Middle frontal gyrus (tissue), 1 donor: ENCODE results near the gene SBK2.
"Not testable (repeated sequence)": the region's sequence is repeated elsewhere in the genome, so short reads cannot be mapped to it uniquely, and the experiment has no call there.

Experiments used
- DNase-seq: peaks from one replicate; pipeline ENCODE4 v3.0.0-alpha.2; 2015; ENCODE audit warnings: low spot score; ENCODE audit errors: extremely low spot score

Gene SBK2

DNA sequence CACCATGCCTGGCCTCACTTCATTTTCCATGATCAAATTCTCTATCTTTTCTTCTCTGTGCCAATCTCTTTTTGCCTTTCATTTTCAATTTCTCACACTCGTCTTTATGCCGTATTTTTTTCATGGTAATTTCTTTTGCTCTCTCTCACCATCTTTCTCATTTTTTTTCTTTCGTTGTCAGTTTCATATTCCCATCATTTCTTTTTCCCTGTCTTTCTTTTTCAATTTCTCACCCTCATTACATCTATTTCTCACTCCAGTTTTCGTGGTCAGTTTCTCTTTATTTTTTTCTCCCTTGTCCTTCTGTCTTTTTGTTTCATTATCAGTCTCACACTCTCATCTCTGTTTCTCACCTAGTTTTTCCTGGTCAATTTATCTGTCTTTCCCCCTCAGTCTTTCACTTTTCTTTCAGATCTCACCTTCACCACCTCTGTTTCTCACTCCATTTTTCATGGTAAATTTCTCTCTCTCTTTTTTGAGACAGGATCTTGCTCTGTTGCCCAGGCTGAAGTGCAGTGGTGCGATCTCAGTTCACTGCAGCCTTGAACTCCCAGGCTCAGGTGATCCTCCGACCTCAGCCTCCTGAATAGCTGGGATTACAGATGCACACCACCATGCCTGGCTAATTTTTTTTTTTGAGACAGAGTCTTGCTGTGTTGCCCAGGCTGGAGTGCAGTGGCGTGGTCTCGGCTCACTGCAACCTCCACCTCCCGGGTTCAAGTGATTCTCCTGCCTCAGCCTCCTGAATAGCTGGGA lies 34.6 kb downstream of the SBK2 start:
- DNase-seq = no peak

DNA sequence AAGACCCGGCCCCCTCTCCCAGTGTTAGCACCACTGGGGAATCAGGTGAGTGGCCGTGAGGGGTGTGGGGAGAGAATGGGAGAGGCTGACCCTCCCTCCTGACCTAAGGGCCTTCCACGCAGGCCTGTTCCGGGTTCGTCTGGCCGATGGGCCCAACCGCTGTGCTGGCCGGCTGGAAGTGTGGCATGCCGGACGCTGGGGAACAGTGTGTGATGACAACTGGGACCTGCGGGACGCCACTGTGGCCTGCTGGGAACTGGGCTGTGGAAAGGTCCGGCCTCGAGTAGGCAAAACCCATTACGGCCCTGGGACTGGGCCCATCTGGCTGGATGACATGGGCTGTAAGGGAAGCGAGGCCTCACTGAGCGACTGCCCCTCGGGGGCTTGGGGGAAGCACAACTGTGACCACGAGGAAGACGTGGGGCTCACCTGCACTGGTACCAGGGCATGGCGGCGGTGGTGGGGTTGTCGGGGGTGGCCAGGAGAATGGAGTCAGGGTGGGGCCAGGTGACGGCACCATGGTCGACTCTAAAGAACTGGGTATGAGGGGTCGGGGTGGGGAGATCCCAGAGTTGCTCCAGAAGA lies 36.5 kb downstream of the SBK2 start:
- DNase-seq = no peak

DNA sequence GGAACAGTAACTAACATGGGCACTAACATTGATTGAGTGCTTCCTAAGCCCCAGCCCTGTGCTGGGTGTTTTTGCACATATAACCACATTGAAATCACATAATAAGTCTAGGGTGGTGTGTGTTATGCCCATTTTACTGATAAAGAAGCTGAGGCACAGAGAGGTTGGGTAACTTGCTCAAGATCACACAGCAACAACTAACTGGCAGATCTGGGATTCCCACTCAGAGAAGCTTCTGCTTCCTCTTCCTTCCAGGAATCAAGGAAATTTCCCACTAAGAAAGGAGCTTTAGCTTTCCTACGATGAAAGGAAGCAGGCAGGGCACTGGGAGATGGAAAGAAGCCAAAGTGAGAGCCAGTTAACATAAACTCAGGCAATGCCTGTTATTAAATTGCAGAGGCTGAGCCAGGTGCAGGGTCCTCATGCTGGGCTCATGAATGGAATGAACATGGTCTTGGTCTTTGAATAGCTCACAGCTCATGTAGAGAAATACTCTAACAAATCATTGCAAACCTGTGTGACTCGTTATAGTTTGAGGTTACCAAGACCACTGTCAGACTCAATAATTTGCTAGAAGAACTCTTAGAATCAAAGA lies 38.6 kb downstream of the SBK2 start:
- no peak for DNase-seq

DNA sequence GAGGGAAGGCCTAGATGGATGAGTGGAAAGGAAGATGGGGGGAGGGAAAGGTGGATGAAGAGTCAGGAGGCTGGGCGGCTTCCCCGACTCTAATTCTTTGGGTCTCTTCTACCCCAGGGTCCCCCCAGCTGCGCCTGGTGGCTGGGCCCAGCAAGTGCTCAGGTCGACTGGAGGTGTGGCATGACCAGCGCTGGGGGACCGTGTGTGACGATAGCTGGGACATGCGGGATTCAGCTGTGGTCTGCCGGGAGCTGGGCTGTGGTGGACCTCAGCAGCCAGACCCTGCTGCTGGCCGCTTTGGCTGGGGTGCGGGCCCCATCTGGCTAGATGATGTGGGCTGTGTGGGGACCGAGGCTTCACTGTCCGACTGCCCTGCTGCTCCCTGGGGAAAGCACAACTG lies 39.2 kb downstream of the SBK2 start:
- no peak for DNase-seq

DNA sequence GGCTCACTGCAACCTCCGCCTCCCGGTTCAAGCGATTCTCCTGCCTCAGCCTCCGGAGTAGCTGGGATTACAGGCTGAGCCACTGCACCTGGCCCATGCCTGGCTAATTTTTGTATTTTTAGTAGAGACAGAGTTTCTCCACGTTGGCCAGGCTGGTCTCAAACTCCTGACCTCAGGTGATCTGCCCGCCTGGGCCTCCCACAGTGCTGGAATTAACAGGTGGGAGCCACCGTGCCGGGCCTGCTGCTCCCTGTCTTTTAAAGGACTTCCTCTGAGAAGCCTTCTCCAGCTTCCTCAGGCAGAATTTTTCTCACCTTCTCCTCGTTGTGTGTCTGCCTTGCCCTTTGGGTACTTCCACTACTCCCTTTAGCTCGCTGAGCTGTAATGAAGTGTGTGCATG lies 40.1 kb downstream of the SBK2 start:
- not testable (repeated sequence) for DNase-seq

DNA sequence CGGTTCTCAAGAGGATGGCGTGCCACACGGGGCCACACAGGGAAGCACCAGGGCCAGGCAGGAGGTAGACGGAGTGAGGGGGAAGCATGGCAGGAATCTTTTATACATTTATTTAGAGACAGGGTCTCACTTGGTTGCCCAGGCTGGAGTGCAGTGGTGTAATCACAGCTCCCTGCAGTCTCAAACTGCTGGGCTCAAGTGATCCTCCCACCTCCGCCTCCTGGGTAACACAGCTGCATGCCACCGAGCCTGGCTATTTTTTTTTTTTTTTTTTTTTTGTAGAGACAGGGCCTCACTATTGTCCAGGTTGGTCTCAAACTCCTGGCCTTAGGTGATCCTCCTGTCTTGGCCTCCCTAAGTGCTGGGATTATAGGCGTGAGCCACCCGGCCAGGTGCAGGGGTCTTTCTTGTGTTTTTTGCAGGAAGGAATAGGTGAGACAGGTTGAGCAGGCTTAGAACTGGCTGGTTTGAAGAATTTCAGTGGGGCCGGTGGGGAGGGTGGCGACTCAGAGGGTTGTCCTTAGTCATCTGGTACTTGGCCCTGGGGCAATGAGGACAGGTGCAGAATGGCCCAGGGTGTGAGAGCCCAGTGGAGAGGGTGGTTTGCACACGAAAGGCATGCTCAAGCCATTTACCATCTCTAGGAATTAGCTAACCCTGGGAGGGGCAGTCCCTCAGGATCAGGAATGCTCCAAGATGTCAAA lies 41.1 kb downstream of the SBK2 start:
- no peak for DNase-seq

DNA sequence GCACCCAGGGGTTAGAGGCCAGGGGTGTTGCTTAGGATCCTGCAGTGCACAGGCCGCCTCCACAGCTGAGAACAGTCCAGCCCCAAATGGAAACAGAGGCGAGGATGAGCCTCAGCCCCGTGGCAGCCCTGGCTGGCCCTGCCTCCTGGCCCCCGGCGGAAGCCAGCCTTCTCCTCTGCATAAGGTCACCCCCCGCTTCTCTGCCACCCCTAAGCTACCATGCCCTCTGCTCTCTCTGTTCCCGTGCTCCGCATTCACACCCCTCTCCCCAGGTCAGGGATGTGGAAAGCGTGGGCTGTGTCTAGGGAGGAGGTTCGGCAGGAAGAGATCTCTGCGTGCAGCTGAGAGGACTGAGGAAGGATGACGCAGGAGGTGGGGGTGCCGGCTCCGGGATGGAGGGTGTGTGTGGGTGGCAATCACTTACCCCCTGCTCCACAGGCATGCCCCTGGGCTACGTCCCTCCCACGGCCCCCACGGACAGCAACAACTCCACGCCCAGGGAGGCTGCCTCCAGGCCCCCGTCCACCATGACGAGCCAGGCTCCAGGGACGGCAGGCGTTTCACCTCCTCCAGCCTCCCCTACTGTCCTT lies 42.7 kb downstream of the SBK2 start:
- no peak for DNase-seq

DNA sequence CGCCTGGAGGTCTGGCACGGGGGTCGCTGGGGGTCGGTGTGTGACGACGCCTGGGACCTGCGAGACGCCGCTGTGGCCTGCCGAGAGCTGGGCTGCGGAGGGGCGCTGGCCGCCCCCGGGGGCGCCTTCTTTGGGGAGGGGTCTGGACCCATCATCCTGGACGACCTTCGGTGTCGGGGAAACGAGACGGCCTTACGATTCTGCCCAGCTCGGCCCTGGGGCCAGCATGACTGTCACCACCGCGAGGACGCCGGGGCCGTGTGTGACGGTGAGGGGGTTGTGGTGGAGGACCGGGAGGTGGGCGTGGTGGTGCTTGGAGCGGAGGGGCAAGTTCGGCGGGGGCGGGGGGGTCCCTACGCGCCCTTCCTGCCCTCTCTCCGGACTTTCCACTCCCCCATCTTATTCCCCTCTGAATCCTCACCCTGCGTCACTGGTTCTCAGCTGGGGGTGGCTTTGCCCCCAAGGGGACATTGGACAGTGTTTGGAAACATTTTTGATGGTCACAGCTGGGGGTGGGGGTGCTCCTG lies 43.2 kb downstream of the SBK2 start:
- no peak for DNase-seq

DNA sequence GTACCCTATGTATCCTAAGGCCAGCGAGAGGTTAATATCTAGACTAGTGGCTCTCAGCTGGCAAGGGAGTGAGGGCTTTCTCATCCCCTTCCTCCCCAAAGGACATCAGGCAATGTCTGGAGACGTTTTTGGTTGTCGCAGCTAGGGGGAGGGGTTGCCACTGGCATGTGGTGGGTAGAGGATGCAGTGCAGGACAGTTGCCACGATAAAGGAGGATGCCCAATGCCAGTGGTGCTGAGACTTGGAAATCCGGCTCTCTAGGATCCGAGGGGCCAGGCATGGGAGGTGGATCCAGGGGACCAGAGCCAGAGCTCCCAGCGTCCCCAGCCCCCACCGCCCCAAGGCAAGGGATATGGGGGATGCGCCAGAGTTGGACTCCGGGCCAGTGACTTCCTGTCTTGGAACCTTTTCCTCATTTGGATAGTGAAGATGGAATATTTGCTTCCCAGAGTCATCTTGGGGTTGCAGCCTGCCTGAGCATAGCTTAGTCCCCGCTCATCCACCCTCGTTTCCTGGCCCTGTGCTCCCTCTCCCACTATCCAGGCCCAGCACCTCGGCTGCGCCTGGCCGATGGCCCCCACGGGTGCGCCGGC lies 43.8 kb downstream of the SBK2 start:
- no peak for DNase-seq

DNA sequence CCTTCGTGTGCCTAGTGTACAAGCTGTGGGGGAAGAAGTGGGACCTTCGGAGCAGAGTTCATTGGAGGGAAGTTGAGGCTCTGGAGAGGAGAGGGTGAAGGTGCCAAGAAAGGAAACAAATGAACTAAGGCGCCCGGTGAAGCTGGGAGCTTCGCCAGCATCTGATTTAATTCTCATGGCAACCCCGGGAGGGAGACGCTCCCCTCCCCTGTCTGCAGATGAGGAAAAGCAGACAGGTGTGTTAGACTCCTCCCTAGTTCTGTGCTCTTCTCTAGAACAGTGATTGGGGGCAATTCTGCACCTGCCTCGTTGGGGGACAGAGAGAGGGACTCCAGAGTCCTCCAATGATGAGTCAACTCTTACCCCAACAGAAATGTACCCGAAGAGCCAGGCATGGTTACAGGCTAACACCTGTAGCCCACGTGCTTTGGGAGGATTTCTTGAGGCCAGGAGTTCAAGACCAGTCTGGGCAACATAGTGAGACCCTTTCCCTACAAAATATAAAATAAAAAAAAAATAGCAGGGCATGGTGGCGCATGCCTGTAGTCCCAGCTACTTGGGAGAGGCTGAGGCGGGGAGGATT lies 44.5 kb downstream of the SBK2 start:
- DNase-seq = no peak

DNA sequence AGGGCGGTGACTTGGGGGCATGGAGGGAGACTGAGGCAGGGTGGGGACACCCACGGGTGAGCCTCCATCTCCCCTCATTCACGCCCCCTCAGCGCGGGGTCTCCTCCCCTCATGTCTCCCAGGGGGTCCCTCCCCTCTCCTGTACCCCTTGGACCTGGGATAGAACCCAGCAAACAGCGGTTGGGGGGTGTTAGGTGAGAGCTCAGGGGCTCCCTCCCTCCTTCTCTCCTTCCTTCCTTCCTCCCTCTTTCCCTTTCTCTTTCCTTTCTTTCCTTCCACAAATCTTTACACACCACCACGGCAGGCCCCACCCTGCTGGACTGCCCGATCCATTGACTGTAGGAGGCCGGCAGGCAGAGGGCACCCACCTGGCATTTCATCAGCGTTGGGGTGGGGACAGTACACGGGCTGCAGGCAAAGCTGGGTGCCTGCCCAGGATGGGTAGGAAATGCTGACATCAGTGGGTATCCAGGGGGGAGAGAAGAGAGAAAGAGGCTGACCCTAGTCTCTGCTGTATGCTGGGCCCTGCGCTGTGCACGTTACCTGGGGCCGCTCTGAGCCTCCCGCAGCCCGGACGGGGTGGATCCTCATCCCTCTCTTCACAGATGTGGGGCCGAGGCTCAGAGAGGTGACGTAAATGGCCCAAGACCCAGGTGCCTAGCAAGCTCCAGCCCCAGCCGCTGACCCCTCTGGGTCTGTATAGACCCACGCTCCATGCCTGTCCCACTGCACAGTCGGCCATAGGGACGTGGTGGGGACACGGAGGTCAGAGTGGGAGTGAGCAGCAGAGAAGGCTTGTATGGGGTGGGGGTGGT lies 45.2 kb downstream of the SBK2 start:
- DNase-seq = no peak

DNA sequence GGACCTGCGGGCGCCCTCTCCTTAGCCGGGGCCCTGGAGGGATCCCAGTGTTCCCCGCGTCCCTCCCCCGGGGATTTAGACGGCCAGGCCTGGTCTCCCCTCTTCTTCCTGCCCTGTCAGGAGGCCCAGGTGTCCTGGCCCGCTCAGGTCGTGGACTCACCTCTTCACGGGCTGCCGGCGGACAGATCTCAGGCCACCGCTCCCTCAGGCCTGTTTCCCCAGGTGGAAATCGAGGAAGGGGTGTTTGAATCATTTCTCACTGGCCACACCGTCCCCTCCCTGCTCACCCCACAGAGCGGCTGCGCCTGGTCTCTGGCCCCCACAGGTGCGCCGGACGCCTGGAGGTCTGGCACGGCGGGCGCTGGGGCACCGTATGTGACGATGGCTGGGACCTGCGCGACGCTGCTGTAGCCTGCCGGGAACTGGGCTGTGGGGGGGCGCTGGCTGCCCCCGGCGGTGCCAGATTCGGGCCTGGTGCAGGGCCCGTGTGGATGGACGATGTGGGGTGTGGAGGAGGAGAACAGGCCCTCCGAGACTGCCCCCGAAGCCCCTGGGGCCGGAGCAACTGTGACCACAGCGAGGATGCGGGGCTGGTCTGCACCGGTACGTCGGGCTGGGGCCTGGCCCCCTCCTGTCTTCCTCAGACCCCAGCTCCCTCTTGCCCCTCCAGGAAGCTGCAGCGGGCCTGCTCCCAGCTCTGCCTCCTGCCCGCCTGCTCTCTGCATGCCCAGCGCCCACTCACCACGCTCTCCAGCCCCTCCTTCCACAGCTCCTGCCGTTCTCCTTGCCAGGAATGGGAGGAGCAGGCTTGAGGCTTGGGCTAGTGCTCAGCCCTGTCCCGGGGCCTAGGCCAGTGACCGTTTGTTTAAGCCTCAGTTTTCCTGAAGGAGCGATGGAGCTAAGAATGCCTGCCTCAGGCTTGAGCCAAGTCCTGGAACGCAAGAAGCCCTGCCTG lies 46.2 kb downstream of the SBK2 start:
- no peak for DNase-seq

DNA sequence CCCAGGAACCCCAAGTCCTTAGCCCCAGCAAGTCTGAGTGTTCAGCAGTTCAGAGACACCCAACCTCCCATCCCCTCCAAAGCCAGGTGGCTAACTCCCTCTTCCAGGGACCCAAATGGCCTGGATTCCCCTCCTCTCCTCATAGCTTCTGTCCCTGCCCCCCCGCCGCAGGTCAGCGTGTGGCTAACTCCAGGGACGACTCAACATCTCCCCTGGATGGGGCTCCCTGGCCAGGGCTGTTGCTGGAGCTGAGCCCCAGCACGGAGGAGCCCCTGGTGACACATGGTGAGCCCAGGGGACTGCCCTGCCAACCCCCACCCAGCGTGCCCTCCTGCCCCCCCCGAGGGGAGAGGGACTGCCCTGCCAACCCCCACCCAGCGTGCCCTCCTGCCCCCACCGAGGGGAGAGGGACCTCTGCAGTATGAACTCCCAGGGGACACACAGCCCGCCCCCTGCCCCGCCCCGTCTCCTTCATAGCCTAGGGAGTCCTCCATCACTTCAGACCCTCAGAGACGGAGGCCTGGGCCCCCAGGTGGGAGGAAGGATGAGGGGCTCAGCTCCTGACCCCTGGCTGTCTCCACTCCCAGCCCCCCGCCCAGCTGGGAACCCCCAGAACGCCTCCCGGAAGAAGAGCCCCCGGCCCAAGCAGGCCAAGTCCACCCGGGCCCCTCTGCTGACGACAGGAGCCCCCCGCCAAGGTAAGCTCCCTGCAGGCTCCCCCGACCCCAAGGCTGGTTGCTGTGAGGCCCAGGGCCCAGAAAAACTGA lies 47.0 kb downstream of the SBK2 start:
- no peak for DNase-seq

DNA sequence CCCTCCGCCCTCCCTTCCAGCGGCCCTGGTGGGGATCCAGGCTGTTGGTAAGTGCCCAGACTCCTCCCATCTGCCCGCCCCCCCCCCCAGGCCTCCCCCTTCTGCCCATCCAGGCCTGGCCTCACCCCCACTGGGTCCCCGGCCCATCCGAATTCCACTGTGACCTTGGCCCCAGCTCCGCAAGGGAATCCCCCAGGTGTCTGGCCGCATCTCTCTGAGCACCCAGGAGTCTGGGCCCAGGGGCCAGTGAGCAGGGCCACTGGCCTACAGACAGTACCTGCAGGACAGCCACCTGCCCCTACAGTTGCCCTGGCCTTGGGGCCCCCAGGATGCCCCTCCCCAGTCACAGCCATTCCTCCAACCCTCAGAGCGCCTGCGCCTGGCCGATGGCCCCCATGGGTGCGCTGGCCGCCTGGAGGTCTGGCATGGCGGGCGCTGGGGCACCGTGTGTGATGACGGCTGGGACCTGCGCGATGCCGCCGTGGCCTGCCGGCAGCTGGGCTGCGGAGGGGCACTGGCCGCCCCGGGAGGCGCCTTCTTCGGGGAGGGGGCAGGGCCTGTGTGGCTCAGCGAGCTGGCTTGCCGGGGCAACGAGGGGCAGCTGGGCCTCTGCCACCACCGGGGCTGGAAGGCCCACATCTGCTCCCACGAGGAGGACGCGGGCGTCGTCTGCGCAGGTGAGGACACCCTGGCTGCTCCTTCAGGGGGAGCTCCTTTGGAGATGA lies 47.8 kb downstream of the SBK2 start:
- DNase-seq = no peak

DNA sequence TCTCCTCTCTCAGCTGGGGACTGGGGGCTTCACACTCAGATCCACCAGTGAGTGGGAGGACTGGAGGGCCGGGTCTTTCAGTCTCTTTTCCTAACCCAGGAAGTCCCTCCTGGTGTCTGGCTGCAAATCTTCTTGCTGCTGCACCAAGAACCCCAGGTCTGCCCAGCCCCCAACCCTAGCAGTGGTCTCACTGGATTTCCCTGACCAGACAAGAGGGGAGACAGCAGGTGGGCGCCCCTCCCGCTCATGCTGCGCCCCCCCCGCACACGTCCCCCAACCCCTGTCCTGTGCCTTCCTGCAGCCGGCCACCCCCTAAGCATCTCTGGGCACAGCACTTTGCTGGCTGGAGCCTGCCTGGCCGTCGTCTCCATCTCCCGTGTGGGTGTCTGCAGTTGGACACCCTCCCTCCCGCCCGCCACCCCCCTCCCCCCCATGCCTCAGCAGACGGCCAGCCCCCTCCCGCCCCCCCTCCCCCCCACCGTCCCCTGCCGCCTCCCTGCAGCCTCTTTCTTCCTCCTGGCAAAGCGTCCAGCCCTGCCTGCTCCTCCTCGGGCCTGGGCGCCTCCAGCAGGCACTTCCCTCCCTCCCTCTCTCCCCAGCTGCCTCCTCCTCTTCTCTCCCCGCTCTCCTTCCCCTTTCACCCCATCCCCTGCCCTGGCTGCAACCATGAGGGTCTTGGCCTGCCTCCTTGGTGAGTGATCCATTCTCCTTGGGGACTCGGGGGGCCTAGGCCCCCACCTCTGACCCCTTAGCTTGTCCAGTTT lies 48.8 kb downstream of the SBK2 start, which contains the start of gene SSC5D:
Gene SSC5D, plus strand, starts transcription at position 513 of the 764 bp plus-strand sequence. Its CDS starts 154 bp downstream, at position 667.
- DNase-seq = no peak
